ENCODE data around the gene STAC. TPM values are rescaled to one million over a fixed set of nuclear protein-coding genes. Genes with fewer than 3 reads are reported as not detected.

Gene STAC
- total and polyA plus RNA-seq, 8 donors, result 0.12 to 0.37 (median 0.16) TPM; not detected in 3

- Histone ChIP-seq H3K4me3 (no peak overlapping the region), H3K27me3 (no peaks in the 10 kb centered on the region), H3K27ac (no peak overlapping the region), H3K36me3 (no peaks in the 10 kb centered on the region), H3K4me1 (no peaks in the 10 kb centered on the region), H3K9me3 (no peaks in the 10 kb centered on the region)
- no peak for TF ChIP-seq CTCF (IDR thresholded peaks at IDR 0.05)
- FAIRE-seq (no peak), DNase-seq (no peak), ATAC-seq (no peak)
- intact Hi-C loops (cut with DNase I), result no loop called here
- 66 to 79% methylated on average over 1 of the region's 1 CpG for WGBS, 2 donors
Measured at GRCh38 chr3:36501616-36502015, 121.3 kb downstream of the STAC start.

GRCh38 chr3:36505393-36505792, 125.1 kb downstream of the STAC start:
- intact Hi-C loops (cut with DNase I), result no loop called here
- H3K4me3 ChIP-seq, result no peak overlapping the region
- no peak for FAIRE-seq
- no peaks in the 10 kb centered on the region for H3K27me3 ChIP-seq
- no peaks in the 10 kb centered on the region for H3K36me3 ChIP-seq
- H3K27ac ChIP-seq, result no peak overlapping the region
- no peaks in the 10 kb centered on the region for H3K9me3 ChIP-seq
- DNase-seq, result no peak
- no peak for ATAC-seq
- WGBS, 2 donors, result 37 to 43% methylated on average over 2 of the region's 2 CpGs
- no peaks in the 10 kb centered on the region for H3K4me1 ChIP-seq
- no peak for TF ChIP-seq CTCF (IDR thresholded peaks at IDR 0.05)

GRCh38 chr3:36511791-36512486, 131.6 kb downstream of the STAC start:
- Histone ChIP-seq H3K36me3 (no peaks in the 10 kb centered on the region), H3K27ac (no peak overlapping the region), H3K4me1 (no peaks in the 10 kb centered on the region), H3K4me3 (no peak overlapping the region), H3K9me3 (no peaks in the 10 kb centered on the region), H3K27me3 (no peaks in the 10 kb centered on the region)
- no peak for DNase-seq
- intact Hi-C loops (cut with DNase I), result no loop called here
- no peak for FAIRE-seq
- no peak for TF ChIP-seq CTCF (IDR thresholded peaks at IDR 0.05)
- ATAC-seq, result no peak
- 44 to 45% methylated on average over 5 of the region's 5 CpGs for WGBS, 2 donors

- intact Hi-C loops (cut with DNase I), result no loop called here
- Histone ChIP-seq H3K4me3 (no peak overlapping the region), H3K27ac (no peak overlapping the region), H3K36me3 (no peaks in the 10 kb centered on the region), H3K4me1 (no peaks in the 10 kb centered on the region), H3K9me3 (no peaks in the 10 kb centered on the region), H3K27me3 (no peaks in the 10 kb centered on the region)
- FAIRE-seq (no peak), DNase-seq (no peak), ATAC-seq (no peak)
- no peak for TF ChIP-seq CTCF (IDR thresholded peaks at IDR 0.05)
- WGBS, 2 donors, result 42 to 51% methylated on average over 3 of the region's 3 CpGs
Measured at GRCh38 chr3:36512555-36512954, 132.3 kb downstream of the STAC start.

- WGBS, 2 donors, result 91 to 94% methylated on average over 1 of the region's 1 CpG
- H3K4me3 ChIP-seq, result no peak overlapping the region
- TF ChIP-seq CTCF (IDR thresholded peaks at IDR 0.05), result no peak
- no peak for FAIRE-seq
- H3K9me3 ChIP-seq, result no peaks in the 10 kb centered on the region
- H3K27me3 ChIP-seq, result no peaks in the 10 kb centered on the region
- H3K4me1 ChIP-seq, result no peaks in the 10 kb centered on the region
- intact Hi-C loops (cut with DNase I), result no loop called here
- DNase-seq, result no peak
- no peak for ATAC-seq
- no peak overlapping the region for H3K27ac ChIP-seq
- no peaks in the 10 kb centered on the region for H3K36me3 ChIP-seq
Measured at GRCh38 chr3:36514171-36514570, 133.9 kb downstream of the STAC start.
